Ovary (tissue), 3 donors: ENCODE data around the gene CYLD.

Experiments
- CTCF ChIP-seq, 3 donors: fragments of 450-650 bp in 2 of 3; fragments of 200-600 bp in 1 of 3; IDR thresholded peaks; one replicate each; pipeline versions ENCODE4 v1.5.1 to v1.8.0; 2016 to 2022; ENCODE audit warnings: antibody characterized with exemption in 3 of 3, mild to moderate bottlenecking in 1 of 3
- POLR2A ChIP-seq: fragments of 450-650 bp; IDR thresholded peaks from one replicate; pipeline ENCODE4 v1.6.1; 2017; ENCODE audit warnings: antibody characterized with exemption, mild to moderate bottlenecking, moderate library complexity
- donor health status: DM: no; HTN: no; CAD: no.

DNA sequence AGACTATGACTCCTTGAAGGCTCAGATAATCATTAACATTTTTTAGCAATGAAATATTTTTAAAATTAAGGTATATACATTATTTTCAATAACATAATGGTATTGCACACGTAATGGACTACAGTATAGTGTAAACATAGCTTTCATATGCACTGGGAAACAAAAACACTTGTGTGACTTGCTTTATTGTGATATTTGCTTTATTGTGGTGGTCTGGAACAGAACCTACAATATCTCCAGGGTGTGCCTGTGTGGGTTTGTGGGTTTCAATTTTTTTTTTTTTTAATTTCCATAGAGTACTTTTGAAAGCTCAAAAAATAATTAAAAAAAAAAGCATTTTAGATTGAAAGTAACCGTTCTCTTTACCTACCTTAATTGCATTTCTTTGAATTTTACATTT lies 25.3 kb downstream of the CYLD start:
- TF ChIP-seq POLR2A (no peak), CTCF (IDR thresholded peaks at IDR 0.05) (no peak)
